Activated CD8-positive, alpha-beta memory T cell treated with anti-CD3 and anti-CD28 coated beads for 4 hours (primary cell): Measurements from ENCODE around the gene RIPK3.
"Not testable (repeated sequence)": the region's sequence is repeated elsewhere in the genome, so short reads cannot be mapped to it uniquely, and the experiment has no call there.

Experiments
- DNase-seq, 2 donors: peaks; one replicate each; pipeline ENCODE4 v3.0.0-alpha.2; 2020; ENCODE audit warnings: low read depth in 2 of 2

Gene RIPK3

DNA sequence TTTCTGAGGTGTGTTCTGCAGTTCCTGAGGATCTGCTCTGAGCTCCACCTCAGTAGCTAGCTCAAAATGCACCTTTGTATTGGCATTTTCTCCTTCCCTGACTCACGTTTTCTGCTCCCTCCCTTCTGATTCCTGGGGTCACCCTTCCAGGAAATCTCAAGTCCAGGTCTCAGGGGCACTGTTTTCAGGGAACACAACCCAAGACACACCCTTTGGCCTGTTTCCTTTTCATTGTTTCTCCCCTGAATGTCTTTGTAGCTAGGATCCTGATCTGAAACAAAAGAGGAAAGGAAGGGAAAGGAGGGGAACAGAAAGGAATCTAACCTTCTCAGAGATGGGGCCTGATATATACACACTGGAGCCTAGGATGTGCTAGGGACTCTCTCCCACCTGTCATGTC is 7.3 kb upstream of the RIPK3 start:
- DNase-seq, result no peak

DNA sequence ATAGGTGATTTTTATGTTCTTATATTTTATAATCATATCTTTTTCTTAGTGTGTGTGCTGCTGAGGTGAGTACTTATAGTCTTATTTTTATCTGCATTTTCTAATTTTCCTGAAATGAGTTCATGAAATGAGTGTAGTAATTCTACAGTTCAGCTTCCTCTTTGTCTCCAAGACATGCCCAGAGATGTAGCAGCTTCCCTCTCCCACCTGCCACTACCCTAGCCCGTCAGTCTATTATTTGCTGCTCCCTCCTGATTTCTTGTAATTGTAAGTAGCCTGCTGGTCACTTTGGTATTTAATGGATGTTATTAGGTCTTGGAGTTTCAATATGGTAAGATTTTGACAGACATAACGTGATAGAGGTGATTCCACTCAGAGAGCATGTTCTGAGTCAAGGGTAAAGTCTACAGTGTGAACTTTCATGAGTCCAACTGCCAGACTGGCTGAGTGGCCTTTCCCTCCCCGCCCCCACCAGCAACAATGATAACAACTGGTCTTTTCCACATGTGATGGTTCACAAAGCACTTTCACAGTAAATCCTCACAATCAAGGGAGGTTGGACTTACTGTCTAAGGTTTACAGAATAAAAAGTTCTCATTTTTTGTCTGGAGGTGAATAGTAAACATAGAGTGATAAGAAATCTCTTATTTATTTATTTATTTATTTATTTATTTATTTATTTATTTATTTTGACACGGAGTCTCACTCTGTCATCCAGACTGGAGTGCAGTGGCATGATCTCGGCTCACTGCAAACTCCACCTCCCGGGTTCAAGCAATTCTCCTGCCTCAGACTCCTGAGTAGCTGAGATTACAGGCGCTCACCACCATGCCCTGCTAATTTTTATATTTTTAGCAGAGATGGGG is 4.2 kb upstream of the RIPK3 start:
- no peak for DNase-seq

DNA sequence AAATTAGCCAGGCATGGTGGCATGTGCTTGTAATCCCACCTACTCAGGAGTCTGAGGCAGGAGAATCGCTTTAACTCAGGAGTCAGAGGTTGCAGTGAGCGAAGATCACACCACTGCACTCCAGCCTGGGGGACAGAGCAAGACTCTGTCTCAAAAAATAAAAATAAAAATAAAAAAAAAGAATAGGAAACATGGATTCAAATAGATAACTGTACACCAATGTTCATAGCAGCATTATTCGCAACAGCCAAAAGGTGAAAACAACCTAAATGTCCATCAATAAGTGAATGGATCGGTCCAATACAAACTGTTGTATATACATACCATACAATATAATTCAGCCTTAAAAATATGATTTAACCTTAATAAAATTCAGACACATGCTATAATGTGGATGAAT is 3.1 kb upstream of the RIPK3 start:
- no peak for DNase-seq

DNA sequence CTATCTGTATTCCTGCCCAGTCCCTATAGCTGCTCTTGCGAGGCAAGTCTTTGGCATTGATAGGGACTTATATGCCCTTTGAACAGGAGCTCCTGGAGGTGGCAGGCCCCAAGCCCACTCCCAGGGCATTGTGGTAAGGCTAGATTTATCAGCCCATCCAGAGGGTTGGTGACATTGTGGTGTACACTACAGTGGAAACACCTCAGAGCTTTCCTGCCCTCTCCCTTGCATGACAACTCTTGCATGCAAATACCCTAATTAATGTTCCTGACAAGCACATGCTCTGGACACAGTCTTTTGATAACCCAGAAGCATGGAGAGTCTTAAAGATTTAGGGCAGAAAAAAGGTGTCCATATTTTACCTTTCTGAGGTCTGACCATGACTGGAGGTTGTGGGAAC is 815 bp upstream of the RIPK3 start:
- no peak for DNase-seq

DNA sequence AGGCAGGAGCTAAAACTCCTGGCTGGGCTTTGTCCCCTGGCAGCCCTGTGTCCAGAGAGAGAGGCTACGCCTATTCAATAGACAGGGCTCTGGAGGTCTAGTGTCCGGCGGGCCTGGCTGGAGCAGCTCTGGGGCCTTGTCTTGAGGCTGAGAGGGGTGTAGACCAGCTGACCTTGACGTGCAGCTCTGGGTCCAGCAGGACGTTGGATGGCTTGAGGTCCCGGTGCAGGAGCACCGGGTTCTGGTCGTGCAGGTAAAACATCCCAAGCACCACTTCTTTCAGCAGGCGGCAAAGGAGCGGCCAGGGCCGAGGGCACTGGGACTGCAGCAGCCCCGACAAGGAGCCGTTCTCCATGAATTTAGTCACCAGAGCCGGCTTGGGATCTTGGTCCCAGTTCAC is 948 bp downstream of the RIPK3 start:
- no peak for DNase-seq

DNA sequence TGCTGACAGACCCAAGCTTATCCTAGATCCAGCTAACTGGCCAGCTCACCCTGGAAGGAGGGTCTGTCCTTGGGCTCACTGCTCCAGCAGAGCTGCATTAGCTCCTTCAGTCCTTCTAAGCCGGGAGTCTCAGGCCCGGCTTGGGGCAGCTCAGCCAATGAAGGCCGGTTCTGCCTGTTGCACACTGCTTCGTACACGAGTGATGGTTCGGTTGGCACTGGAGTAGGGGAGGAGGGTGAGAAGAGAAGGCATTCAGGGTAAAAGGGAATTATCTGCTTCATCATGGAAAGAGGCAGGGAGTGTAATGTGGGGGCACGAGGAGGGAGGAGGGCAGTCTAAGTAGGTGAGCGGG is 2.0 kb downstream of the RIPK3 start:
- no peak for DNase-seq

DNA sequence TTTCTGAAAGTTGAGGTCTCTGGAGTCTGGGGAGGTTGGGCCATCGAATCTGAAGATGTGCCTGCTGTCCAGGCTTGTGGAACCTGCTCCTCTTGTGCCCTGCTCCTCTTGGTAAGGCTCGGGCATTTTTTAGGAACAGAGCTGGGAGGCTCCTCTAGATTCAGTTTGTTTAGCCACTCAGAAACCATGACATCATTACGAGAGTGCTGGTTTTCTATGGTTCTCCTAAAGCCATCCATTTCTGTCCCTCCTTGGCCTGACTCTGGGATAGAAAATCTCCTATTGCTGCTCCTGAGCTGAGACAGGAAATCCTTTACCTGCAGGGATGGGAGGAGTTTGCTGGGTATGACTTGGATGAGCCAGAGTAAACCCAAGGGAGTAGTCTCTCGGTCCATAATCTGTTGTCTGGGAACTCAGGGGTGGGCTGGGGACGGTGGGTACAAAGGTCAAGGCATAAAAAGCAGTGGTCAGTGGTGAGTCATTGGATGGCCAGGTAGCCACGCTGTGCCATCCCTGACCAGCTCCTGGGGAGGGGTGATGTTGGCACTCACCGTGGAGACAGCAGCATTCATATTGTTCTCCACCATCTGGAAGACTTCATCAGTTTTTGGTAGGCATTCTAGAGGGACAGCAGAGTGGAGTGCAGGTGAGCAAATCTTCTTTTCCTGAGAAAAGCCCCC is 2.5 kb downstream of the RIPK3 start:
- DNase-seq, result no peak

DNA sequence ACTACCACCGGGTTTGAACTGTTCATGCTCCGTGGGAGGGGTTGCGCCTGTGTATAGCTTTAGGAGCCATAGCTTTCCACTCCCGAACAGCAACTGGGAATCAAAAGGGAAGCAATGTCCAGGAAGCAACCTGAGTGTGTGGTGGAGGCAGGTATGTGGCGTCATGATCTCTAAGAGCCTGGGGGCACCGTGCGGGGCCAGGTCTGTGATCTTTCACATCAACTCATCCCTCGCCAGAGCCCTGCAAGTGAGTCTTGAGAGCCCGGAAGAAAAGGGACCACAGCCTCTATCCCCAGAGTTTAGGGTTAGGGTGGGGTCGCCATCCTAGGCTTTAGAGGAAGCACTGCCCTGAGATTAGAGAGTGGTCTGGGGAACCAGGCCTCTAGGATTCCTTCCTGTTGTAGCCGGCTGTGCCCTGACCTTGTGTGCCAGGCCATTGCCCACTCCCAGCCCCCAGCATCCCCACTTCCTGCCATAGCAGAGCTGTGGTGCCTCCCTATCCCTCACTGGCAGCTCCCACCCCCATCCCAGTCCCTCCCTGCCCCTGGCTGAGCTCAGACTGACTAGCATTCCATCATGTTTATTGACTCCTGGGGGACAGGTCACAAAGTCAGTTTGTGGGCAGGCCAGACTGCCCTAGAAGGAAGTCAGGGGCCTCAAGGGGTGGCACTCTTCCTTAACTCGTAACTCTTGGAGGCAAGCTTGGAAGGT is 4.2 kb downstream of the RIPK3 start:
- DNase-seq, result no peak

DNA sequence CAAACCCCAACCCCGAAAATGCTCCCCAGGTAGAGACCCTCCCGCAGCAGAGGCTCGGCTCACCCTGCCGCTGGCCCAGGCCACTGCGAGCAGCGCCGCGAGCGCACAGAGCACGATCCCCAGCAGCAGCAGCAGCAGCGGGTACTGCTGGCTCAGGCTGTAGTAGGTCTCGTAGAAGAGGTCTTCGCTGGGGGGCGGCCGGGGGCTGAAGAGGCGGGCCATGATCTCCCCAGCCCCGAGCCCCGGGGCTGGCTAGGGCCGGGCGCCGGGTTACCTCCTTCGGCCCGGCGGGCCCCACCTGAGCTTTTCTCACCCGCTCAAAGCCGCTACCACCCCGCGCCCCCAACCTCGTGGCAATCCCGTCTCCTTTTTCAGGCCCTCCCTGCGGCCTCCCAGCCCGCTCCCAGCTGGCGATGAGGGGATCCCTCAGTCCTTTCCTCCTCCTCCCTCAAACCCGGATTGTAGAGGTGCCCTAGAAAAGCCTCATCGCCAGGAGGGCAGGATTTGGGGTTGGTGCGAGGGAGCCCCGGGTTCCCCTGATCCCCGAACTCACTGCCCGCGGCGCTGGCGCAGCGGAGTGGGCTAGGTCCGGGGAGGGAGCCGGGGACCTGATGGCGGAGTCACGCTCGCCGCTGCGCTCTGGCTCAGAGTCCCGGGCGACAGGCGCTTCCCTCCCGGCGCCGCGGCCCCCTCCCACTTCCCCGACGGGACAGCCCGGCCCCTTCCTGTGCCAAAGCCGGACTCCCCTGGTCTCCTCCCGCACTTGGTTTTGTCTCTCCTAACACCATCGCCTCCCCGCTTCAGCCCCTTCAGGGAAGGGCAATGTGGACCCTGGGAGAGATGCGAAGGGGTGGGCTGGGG is 5.1 kb downstream of the RIPK3 start, which contains the start of gene ADCY4:
ADCY4 (minus strand) TSS at position 641 of the 861 bp plus-strand sequence; CDS start at position 222, 419 bp downstream.
- no peak for DNase-seq

DNA sequence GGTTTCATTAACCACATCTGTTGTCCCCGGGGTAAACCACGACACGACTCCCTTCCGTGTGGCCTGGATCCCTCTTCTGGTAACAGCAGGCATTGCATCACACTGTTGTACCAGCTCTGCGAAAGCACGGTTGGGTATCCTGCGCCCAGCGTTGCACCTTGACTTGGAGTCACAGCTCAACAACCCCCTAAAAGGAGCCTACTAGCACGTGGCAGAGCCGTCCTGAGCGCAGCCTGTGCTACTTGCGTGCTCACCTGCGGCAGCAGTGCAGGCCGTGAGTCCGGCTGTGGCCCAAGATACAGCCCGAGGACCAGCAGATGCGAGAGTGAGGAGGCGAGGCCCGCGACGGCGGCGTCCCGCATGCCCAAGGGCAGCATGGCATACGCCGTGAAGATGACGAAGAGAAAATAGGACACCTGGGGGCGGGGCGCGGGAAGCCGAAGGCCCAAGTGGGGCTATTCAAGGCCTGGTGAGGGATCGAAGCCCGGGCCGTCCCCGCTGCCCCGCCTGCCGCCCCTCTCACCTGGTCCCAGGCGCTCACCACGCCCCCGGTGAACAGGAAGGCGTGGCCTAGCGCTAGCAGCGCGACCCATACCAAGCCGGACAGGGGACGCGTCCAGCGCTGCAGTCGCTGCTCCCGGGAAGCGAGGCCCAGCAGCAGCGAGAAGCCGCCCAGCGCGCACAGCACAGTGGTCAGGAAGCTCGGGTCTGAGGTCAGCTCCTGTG is 7.4 kb downstream of the RIPK3 start:
- DNase-seq, result peak; percentile 71 to 75

DNA sequence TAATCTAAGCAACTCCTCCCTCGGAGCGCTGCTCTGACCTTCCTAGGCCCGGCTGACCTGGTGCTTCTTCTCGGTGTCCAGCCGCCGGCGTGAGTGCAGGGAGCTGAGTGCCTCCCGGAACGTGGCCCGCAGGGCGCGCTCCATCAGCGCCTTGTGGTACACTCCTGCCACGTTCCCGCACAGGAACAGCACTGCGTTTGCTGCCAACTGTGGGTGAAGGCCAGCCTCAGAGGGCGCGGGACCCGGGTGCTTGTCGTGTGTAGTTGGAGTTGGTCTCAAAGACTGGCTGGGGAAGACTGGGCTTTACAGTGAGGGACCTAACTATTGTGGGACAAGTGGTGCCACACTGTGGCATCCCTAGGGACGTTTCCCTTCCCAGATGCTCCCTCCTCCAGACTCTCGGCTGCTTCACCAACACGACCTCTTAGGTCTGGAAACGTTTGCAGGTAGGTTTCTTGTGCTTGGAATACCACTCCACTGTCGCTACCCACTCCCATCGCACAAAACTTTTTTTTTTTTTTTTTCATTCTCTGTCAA is 8.0 kb downstream of the RIPK3 start:
- DNase-seq, result no peak

DNA sequence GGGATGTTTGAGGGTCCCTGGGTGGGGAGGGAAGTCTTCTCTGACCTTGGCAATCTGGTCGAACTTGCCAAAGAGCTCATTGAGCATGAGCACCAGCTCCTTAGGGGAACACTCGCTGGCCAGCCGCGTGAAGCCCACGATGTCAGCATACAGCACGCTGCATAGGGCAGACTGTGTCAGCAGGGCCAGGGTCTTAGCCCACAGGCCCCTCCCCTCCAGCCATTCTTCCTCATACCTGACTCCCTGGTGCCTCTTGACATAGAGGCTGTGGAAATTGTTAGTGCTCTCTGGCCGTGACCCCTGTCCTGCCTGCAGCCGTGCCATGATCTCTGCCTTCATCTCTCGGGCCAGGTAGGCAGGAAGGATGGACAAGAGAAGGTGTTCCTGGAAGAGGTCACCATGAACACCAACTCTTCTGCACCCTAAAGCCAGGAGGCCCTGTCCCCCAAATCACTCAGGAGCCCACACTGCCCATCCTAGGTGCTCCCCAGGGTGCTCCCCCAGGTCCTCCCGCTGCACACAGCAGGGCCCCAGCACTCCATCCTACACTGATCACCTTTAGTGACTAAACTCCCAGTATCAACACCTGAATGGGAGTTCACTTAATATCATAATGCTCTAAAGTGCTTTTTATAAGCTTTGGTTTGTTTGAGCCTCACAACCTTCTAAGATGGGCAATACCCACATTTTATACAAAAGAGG is 8.7 kb downstream of the RIPK3 start:
- no peak for DNase-seq

DNA sequence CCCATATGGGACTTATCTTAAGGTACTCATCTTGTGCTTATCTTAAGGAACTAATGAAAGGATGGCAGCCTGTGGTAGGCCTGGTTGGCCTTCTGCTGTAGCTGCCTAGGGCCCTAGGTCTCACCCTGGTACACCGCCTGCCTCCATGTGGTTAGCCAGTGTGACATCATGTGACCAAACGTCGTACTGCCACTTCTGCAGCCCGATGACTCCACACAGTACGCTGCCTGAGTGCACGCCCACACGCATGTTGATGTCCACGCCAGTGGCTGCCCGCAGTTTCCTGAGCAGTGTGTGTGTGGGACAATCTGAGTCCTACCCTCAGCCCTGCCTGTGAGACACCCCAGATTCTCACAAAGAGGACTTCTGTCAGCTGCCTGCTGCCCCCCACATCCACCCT is 10.1 kb downstream of the RIPK3 start:
- DNase-seq, result peak; percentile 62

DNA sequence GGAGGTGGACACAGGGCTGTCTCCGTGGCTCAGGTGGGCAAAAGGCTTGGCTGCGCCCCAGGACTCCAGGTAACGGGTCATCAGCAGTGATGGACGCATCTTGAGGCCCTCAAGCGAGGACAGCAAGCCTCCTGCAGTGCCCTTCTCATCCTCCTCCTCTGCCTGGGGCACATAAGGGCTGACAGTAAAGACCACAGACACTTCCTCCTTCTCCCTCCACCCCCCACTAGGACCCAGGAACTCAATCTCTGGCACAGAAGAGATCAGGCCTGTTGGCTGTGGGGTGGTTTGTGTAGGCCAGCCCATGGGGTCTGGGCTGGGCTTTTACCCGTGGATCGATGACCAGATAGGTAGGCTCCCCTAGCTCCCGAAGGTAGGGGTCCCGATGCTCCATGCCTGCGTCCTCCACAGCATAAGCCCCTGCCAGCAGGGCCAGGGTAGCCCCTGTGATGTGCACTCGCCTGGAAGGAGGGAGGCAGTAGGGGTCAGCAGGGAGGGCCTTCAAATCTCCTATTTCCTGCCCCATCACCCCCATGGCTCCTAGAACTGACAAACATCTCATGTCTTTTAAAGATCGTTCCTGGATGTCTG is 10.6 kb downstream of the RIPK3 start:
- no peak for DNase-seq

DNA sequence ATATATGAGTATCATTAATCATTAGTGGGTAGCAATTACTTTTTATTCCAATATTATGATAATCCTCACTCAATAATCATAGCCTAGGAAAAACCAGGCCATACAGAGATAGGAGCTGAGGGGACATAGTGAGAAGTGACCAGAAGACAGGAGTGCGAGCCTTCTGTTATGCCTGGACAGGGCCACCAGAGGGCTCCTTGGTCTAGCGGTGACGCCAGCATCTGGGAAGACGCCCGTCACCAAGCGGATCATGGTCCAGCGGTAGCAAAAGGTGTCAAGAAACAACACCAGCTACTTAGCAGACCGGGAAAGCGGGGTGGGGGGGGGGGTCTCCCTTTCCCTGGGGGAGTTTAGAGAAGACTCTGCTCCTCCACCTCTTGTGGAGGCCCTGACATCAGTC is 11.9 kb downstream of the RIPK3 start:
- not testable (repeated sequence) for DNase-seq

DNA sequence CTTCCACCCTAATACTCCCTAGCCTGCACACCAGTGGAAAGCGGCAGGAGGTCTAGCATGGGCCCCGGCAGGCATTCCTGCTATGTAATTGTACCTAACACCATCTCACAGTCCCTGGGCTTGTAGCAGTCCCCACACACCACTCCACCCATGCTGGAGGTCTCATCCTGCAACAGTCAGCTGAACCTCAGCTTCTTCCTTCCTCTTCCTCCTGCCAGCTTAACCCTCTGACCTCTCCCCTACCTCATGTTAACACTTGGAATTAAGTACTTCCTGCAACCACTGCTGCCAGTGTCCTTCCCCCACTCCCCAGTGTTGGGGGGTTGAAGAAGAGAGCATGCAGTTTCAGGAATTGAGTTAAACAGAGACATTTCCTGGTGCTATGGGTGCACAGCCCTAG is 12.5 kb downstream of the RIPK3 start:
- DNase-seq, result no peak

DNA sequence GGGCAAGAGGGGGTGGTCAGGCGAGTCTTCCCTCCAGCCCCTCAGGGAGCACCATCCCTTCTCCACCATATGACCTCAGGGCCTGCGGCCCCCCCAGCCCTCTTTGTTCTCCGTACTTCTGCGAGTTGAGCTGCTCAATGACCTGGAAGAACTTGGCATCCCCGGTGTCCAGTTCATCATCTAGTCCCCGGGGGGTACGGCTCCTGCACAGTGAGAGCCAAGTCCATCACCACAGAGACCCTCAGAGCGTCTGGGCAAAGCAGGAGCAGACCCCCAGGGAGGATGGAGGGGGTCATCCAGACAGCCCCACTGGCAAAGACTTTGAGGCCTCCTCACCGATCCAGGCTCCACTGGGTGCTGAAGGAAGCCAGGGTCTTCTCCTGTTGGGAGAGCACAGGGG is 13.8 kb downstream of the RIPK3 start:
- no peak for DNase-seq

DNA sequence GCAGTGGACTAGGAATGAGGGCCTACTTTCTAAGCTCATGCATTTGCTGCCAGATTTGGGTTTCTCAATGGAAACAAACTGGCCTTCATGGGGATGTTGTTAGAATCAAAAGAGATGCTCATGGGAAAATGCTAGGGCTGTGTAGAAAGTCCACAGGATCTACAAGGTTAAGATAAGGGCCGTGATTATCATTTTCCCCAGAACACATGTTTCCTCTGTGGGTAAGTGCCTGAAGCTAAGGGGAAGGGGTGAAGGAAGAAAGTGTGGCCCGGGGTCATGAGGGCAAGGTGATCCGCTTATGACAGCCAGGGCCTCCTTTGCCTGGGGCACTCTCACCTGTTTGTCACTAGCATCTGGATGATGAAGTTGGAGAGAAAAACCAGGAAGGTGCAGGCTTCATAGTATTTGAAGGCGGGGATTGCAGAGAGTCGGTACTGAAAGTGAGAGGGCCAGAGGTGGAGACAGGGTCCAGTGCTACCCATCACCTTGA is 14.7 kb downstream of the RIPK3 start:
- no peak for DNase-seq

DNA sequence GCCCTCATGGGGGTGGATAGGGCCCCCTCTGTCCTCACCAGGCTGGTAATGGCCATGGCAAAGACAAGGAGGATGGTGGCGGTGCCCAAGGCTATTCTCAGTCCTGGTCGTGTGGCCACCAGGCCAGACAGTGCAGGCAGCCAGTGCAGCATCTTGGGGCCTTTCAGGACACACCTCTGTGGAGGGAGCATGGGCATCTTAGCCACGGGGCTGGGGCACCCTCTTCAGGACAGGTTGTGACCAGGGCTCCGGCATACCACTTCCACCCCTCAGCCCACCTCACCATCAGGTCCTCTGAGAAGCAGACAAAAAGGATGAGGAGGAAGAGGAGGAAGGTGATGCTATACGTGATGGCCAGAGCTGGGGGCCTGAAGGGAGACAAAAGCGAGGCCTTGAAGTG is 15.8 kb downstream of the RIPK3 start:
- DNase-seq, result no peak

DNA sequence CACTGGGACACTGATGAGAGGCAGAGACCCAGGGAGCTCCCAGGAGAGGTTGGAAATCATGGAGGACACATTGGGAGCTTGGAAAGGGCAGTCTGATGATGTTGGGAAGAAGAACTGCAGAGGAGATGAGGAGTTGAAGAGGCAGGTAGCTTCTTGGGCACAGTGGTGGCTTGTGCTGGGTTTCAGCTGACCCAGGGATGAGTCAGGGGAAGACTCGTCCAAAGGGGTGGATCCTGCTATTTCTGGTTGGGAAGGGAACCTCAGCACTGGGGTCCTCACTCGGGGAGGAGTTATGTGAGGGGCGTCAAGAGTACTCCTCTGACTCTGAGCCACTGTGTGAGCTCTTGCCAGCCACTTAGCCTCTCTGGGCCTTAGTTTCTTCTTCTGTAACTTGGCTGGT is 16.4 kb downstream of the RIPK3 start:
- no peak for DNase-seq
